Gastroesophageal sphincter (tissue), 4 donors: ENCODE data around the gene DOCK4. TPM values are rescaled to one million over a fixed set of nuclear protein-coding genes. Genes with fewer than 3 reads are reported as not detected.

ENCODE experiments used
- ATAC-seq: fragments of 150-250 bp; one replicate; pipeline ENCODE4 v1.9.1; 2016; ENCODE audit warnings: mild to moderate bottlenecking, moderate library complexity
- H3K27ac ChIP-seq, 4 donors: fragments of 200-600 bp; sonication (generic) in 3 of 4; 1 replicate in 3 of 4; 2 replicates in 1 of 4; pipeline ENCODE4 v1.5.1; 2016 to 2019
- H3K27me3 ChIP-seq: fragments of 200-600 bp; sonication (generic); one replicate; pipeline ENCODE4 v1.5.1; 2019
- H3K36me3 ChIP-seq, 2 donors: fragments of 200-600 bp; sonication (generic); one replicate each; pipeline ENCODE4 v1.5.1; 2019; ENCODE audit warnings: control low read depth in 1 of 2
- H3K4me1 ChIP-seq, 3 donors: fragments of 200-600 bp; sonication (generic); 1 replicate in 2 of 3; 2 replicates in 1 of 3; pipeline ENCODE4 v1.5.1; 2016 to 2019; ENCODE audit warnings: control low read depth in 2 of 3
- H3K4me3 ChIP-seq, 2 donors: fragments of 200-600 bp; sonication (generic); one replicate each; pipeline ENCODE4 v1.5.1; 2019; ENCODE audit warnings: mild to moderate bottlenecking in 1 of 2, moderate library complexity in 1 of 2
- H3K9me3 ChIP-seq, 3 donors: fragments of 200-600 bp; sonication (generic); one replicate each; pipeline ENCODE4 v1.5.1; 2017 to 2019; ENCODE audit warnings: control low read depth in 2 of 3
- EP300 ChIP-seq: sonication (generic); formaldehyde crosslinking; IDR thresholded peaks from one replicate; pipeline ENCODE4 v1.6.1; 2017; ENCODE audit warnings: antibody characterized with exemption, mild to moderate bottlenecking
- POLR2A ChIP-seq, 2 donors: fragments of 450-650 bp; IDR thresholded peaks; one replicate each; pipeline ENCODE4 v1.6.1; 2017; ENCODE audit warnings: antibody characterized with exemption in 2 of 2, mild to moderate bottlenecking in 2 of 2, moderate library complexity in 1 of 2
- POLR2AphosphoS5 ChIP-seq: sonication (generic); formaldehyde crosslinking; IDR thresholded peaks from one replicate; pipeline ENCODE4 v1.6.1; 2017; ENCODE audit warnings: antibody characterized with exemption
- WGBS, 2 donors: methylation state at CpG; one replicate each; pipeline ENCODE4 v1.1.5; 2018; ENCODE audit warnings: low coverage in 1 of 2; 5-methylcytosine and 5-hydroxymethylcytosine counted together
- total RNA-seq, 4 donors: library from RNA; depleted of rRNA; stranded (reverse); fragments of >200 nt; gene quantifications; one replicate each; pipeline ENCODE4 v1.1.0, GENCODE V29; 2016
- TF ChIP-seq, protein P1 (sequence below), 4 experiments: fragments of 200-600 bp in 2 of 4; fragments of 450-650 bp in 2 of 4; sonication (generic) in 1 of 4; IDR thresholded peaks; one replicate each; pipeline ENCODE4 v1.5.1; 2017 to 2019; ENCODE audit warnings: antibody characterized with exemption in 4 of 4, mild to moderate bottlenecking in 2 of 4, moderate library complexity in 2 of 4

Gene DOCK4
- total RNA-seq, 4 donors from 2014 or later, result 14.0 to 34.1 (median 24.2) TPM

DNA sequence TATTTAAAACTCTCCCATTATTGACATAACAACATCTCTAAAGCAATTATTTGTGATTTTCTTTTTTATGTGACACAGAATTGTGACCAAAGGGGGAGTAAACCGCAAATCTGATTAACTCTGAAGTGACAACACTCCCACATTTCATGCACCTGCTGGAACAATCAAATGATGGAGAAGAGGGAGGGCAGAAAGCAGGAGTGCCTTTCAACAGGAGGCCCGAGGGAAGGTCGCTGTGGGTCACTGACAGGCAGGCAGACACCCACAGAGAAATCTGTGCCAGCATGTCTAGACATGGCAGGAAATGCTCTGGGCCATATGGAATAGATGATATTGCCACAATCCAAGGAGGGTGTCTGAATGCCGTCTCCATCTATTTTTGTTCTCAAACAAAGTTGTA lies 247.3 kb downstream of the DOCK4 start:
- no peak for ATAC-seq
- H3K36me3 ChIP-seq, result no peaks in the 10 kb centered on the region
- H3K27me3 ChIP-seq, result no peaks in the 10 kb centered on the region
- peaks cover 0 to 4% (median 3%) of the 10 kb centered on the region in 3 donors for H3K4me1 ChIP-seq
- TF ChIP-seq POLR2A (IDR thresholded peaks at IDR 0.05), result no peak
- TF ChIP-seq POLR2AphosphoS5, result no peak
- H3K4me3 ChIP-seq, result no peak overlapping the region
- 86 to 89% methylated on average over 3 of the region's 4 CpGs for WGBS, 2 donors
- H3K9me3 ChIP-seq, result no peaks in the 10 kb centered on the region
- no peak overlapping the region for H3K27ac ChIP-seq

DNA sequence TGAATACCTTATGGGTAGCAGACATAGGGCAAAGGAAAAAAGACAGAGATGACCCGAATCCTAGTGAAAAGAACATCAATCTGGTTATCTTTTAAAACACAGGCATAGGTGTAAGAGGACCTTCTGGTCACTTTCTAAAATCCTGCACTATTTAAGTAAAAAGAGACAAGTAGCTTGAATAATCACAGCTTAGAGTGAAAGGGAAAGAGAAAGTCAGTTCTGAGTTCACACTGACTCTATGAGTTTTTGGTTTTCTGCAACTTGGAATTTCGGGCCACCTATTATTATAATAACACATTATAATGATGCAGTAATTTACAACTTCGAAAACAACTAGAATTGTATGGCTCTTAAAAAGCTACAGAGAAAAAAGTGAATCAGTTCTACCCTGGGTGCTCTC lies 247.8 kb downstream of the DOCK4 start:
- peaks cover 0 to 4% (median 3%) of the 10 kb centered on the region in 3 donors for H3K4me1 ChIP-seq
- ATAC-seq, result no peak
- H3K4me3 ChIP-seq, result no peak overlapping the region
- no peak overlapping the region for H3K27ac ChIP-seq
- TF ChIP-seq, protein P1, sequence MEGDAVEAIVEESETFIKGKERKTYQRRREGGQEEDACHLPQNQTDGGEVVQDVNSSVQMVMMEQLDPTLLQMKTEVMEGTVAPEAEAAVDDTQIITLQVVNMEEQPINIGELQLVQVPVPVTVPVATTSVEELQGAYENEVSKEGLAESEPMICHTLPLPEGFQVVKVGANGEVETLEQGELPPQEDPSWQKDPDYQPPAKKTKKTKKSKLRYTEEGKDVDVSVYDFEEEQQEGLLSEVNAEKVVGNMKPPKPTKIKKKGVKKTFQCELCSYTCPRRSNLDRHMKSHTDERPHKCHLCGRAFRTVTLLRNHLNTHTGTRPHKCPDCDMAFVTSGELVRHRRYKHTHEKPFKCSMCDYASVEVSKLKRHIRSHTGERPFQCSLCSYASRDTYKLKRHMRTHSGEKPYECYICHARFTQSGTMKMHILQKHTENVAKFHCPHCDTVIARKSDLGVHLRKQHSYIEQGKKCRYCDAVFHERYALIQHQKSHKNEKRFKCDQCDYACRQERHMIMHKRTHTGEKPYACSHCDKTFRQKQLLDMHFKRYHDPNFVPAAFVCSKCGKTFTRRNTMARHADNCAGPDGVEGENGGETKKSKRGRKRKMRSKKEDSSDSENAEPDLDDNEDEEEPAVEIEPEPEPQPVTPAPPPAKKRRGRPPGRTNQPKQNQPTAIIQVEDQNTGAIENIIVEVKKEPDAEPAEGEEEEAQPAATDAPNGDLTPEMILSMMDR (IDR thresholded peaks at IDR 0.05), result no peak
- TF ChIP-seq POLR2A (IDR thresholded peaks at IDR 0.05) (no peak), EP300 (no peak), POLR2AphosphoS5 (no peak)
- WGBS, 2 donors, result 81 to 87% methylated on average over 3 of the region's 3 CpGs
- H3K36me3 ChIP-seq, result no peaks in the 10 kb centered on the region
- no peaks in the 10 kb centered on the region for H3K27me3 ChIP-seq
- H3K9me3 ChIP-seq, result no peaks in the 10 kb centered on the region

DNA sequence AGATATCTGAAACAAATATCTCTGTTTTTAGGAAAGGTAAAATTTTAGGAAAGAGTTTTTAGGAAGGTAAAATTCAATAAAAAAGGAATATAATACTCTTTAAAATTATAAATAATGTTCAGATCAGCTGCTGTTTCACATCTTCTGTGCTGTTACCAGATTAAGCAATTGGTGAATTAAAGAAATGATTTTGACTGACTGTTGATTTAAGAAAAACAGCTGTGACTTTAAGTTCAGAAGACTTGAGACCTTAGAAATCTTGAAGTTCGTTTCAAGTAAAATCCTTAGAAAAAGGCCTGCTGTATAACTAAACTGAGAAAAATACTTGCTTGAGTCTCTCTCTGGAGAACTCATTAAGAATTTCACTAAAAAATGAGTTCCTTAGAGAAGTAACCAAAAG lies 250.6 kb downstream of the DOCK4 start:
- Histone ChIP-seq H3K36me3 (no peaks in the 10 kb centered on the region), H3K4me3 (no peak overlapping the region), H3K27ac (no peak overlapping the region), H3K4me1 (peaks cover 0 to 4% (median 3%) of the 10 kb centered on the region in 3 donors), H3K9me3 (no peaks in the 10 kb centered on the region), H3K27me3 (no peaks in the 10 kb centered on the region)
- TF ChIP-seq, protein P1 (IDR thresholded peaks at IDR 0.05), result no peak
- TF ChIP-seq EP300 (no peak), POLR2AphosphoS5 (no peak), POLR2A (IDR thresholded peaks at IDR 0.05) (no peak)
- no peak for ATAC-seq
- 56 to 64% methylated on average over 1 of the region's 1 CpG for WGBS, 2 donors

DNA sequence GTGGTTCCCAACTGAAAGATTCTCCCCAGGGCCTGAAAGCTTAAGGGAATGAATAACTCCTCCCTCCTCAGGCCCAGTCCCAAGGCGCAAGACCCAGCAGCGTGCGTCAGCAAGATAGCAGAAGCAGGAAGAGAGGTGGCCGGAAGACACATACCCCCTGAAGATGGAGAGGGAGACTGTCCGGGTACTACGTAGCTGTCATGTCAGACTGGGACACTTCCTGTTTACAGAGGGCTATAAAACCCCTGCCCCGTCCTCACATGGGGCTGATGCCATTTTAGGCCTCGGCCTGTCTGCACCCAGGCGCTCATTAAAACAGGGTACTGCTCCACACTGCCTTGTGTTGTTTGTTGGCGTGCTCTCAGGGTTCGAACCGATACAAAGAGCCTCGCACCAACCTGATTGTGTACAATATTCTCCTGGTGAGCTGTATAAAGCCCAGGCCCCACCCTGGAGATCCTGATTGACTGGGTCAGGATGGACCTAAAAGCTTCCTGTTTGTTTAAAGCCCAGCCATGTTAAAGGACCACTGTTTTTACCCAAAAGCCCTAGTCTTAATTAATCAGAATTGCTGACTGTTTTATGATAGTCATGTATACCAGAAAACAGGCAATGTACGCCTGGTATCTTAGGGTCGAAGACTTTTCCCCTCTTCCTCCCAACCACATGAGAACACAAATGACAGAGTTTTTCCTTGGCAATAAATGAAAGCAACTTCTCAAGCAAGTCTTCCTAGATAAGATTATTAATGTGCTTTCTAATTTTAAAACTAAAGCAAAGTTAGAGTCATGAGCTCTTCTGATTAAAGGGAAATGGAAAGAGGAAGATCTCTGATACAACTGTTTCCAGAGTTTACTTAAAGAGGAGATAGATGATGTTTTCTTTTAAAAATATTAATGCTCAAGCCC lies 251.5 kb downstream of the DOCK4 start:
- ATAC-seq, result no peak
- WGBS, 2 donors, result 29 to 90% methylated on average over 2 to 11 of the region's 15 CpGs

DNA sequence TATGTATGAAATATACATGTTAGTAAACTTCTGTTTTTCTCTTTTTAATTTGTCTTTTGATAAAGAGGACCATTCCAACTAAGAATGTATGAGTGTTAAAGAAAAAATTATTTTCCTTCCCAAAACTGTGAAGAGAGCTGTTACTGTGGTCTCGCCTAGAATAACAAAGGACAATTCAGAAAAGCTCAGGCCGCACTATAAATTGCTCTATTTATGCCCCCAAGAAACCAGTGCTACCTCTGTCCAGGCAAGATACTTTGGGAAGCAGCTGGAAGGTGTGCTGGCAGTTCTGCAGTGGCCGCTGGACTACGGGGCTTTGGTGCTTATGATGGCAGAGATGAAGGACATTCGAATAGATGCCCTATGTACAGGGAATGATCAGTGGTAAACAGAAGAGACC lies 252.1 kb downstream of the DOCK4 start:
- TF ChIP-seq POLR2A (IDR thresholded peaks at IDR 0.05), result no peak
- TF ChIP-seq POLR2AphosphoS5, result no peak
- TF ChIP-seq, protein P1 (IDR thresholded peaks at IDR 0.05), result no peak
- no peak for TF ChIP-seq EP300
- Histone ChIP-seq H3K4me1 (peaks cover 0 to 4% (median 3%) of the 10 kb centered on the region in 3 donors), H3K27me3 (no peaks in the 10 kb centered on the region), H3K9me3 (no peaks in the 10 kb centered on the region), H3K4me3 (no peak overlapping the region), H3K27ac (no peak overlapping the region), H3K36me3 (no peaks in the 10 kb centered on the region)
- no peak for ATAC-seq
- 94 to 97% methylated on average over 5 of the region's 5 CpGs for WGBS, 2 donors

More for the DNA sequence above, 251.5 kb downstream of the DOCK4 start:
- Histone ChIP-seq H3K36me3 (no peaks in the 10 kb centered on the region), H3K4me3 (no peak overlapping the region), H3K27ac (peak overlapping the region in 2 of 4 donors; percentile 9 to 23), H3K27me3 (no peaks in the 10 kb centered on the region), H3K9me3 (no peaks in the 10 kb centered on the region), H3K4me1 (peaks cover 0 to 4% (median 3%) of the 10 kb centered on the region in 3 donors)
- TF ChIP-seq, protein P1 (IDR thresholded peaks at IDR 0.05), result no peak
- TF ChIP-seq POLR2AphosphoS5, result no peak
- TF ChIP-seq POLR2A (IDR thresholded peaks at IDR 0.05), result no peak
- TF ChIP-seq EP300, result no peak
